Stimulated activated CD8-positive, alpha-beta memory T cell treated with anti-CD3 and anti-CD28 coated beads, Interleukin-7, amount 100 ng/mL, for 24 hours (primary cell): Measurements from ENCODE around the gene PHACTR1.

Experiments
- DNase-seq: peaks from one replicate; pipeline ENCODE4 v3.0.0-alpha.2; 2020; ENCODE audit warnings: low read depth

PHACTR1 gene

GRCh38 chr6:13072686-13073347 is 356.2 kb downstream of the PHACTR1 start:
- DNase-seq = no peak

- no peak for DNase-seq
Measured at GRCh38 chr6:13074415-13075140, 358.0 kb downstream of the PHACTR1 start.

GRCh38 chr6:13075141-13075845 is 358.7 kb downstream of the PHACTR1 start:
- DNase-seq = no peak

DNA sequence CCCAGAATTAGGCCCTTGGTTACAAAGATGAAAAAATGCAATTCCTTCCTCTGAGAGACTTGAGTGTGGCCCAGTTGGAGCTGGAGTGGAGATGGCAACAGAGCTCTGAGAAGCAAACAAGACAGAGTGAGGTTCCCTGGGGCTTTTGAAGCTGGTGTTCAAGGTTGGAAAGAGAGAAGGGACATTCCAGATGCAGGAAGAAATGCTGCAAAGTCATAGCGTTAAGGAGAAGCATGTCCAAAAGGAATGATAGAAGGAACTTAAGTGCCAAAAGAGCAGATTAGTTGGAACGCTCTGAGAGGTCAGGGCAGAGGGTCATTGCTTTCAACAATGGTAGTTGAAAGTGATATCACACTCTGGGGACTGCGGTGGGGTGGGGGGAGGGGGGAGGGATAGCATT is 360.0 kb downstream of the PHACTR1 start:
- no peak for DNase-seq

DNA sequence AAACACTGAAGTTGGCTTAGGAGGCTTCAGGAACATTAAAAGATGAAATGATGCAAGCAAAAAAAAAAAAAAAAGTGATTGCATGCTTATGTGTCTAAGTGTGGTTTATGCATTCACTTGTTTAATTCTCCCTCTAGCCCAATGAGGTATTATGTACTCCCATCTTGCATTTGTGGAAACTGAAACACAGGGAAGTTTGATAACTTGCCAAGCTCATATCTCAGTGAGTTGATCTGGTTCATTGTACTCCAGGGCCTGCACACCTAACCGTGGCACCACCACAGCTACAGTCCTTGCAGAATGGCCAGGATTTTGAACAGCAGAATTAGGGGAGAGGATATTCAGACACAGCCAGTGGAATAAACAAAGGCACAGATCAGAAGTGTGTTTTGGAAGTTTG is 360.6 kb downstream of the PHACTR1 start:
- DNase-seq = no peak

GRCh38 chr6:13079096-13079723 is 362.6 kb downstream of the PHACTR1 start:
- no peak for DNase-seq

GRCh38 chr6:13080462-13081188 is 364.1 kb downstream of the PHACTR1 start:
- DNase-seq = no peak

- DNase-seq = no peak
Measured at GRCh38 chr6:13081189-13081563, 364.6 kb downstream of the PHACTR1 start.

GRCh38 chr6:13089296-13089994 is 372.9 kb downstream of the PHACTR1 start:
- no peak for DNase-seq

DNA sequence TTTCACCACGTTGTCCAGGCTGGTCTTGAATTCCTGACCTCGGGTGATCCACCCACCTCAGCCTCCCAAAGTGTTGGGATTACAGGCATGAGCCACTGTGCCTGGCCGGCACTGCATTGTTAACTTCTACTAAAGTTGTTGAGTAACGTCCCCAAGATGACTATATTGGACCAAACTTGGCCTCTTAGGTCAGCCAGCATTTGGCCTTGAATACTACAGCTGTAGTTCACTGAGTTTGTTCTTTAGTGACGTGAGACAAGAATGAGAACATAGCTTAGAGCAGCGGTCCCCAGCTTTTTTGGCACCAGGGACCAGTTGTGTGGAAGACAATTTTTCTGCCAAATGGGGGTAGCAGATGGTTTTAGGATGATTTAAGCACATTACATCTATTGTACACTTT is 374.6 kb downstream of the PHACTR1 start:
- DNase-seq = no peak

DNA sequence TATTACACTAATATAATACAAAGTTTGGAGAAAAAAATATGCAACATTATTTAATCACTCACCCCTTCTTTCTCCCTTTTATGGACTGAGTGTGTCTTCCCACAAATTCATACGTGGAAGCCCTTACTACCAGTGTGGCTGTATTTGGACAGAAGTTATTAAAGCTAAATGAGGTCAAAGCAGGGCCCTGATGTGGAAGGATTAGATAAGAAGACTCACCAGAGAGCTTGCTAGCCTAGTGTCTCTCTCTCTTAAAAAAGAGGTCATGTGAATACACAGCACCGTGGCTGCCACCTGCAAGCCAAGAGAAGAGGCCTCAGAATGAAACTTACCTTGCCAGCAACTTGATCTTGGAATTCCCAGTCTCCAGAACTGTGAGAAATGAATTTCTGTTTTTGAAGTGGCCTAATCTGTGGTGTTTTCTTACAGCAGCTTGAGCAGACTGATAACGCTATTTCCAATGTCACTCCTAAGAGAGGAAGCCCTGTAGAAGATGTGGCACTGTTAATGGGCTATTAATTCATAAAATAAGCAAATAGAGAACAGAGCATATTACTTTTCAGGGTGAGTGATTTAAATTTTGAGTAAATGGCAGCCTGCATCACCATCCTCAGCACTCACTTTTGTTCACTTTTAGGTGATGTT is 378.3 kb downstream of the PHACTR1 start:
- DNase-seq = no peak

DNA sequence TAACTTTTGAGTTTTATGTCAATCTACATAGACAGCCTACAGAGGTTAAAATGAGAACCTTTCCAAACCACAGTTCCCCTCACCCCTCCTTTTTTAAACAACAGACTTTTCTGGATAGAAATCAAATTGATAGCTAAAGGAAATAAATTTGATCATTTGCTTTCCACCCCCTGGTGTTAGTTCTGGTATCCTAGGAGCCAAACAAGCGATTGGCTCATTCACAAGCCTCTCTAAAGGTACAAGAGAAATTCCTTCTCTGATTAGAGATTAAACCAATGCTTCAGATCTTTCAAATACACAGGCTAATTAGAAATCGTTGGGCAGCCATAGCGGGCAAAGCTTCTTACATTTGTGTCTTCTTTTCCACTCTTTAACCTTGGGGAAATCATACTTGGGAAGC is 379.5 kb downstream of the PHACTR1 start:
- DNase-seq = no peak

DNA sequence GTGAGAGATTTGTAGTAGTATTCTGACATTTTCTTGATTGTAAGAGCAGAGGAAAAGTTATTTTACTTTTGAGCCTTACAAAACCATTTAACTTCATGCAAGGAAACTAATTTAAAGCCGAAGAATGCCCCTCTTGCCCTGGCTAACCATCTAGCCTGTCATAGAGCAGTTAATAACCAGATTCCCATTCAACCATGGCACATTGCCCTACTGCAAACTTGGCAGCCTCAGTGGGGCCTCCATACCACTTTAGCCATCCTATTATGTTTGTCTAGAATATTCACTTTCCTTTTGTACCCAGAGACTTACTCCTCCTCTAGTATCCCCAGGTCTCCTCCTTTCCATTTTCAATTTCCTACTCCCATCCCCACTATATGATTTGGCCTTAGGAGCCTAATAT is 380.9 kb downstream of the PHACTR1 start:
- no peak for DNase-seq

GRCh38 chr6:13098006-13098405 is 381.4 kb downstream of the PHACTR1 start:
- DNase-seq = no peak

- no peak for DNase-seq
Measured at GRCh38 chr6:13098793-13099570, 382.4 kb downstream of the PHACTR1 start.

- no peak for DNase-seq
Measured at GRCh38 chr6:13099771-13100170, 383.2 kb downstream of the PHACTR1 start.

DNA sequence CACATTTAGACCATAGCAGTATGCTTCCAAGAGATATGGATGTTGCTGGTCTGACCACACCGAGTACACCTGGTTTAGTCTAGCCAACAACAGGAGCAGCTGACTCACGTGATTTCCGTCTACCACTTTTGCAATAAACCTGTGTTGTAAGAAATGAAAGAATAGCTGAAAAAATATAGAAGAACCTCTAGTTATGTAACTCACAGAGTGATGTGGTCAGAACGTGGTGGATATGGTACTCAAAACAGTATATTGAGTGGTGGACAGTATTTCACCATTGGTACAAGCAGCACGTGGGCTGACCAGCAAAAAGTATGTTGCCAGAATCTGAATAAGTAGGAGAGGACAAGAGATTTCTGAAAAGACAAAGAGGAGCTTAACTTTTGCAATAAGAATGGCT is 384.8 kb downstream of the PHACTR1 start:
- no peak for DNase-seq

DNA sequence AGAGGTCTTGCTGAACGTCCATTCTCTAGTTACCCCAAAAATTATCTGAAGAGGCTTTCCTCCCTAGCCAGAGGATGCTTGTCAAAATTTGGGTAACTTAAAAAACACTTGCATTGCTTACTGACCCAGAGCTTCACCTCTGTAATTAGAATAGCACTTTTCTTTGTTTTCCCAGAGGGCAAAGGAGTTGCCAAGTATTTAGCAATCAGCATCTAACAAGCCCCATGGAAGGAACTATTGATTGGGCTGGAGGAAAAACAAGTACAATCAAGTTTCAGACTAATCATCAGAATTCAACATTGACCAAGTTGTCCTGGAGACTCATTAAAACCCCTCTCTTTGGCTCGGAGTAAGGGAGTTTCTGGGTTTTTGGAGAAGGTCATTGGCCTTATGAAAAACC is 385.4 kb downstream of the PHACTR1 start:
- no peak for DNase-seq

DNA sequence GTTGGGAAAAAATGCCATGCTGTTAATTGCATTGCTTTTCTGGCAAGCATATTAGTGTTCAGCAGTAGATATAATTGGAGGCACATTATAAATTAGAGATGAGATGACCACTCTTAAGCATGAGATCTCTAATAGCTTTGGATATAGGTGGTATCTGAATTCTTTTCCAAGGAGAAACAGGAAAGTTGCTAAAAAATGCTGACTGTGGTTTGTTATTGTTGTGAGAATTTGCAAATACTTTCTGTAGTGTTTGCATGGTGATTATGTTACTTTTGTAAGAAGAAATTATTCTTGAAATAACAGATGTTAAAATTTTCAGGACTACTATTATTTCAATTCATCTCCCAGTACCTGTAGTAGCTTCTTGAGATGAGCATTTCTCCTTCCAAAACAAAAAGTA is 386.6 kb downstream of the PHACTR1 start:
- DNase-seq = no peak

GRCh38 chr6:13105139-13105538 is 388.6 kb downstream of the PHACTR1 start:
- DNase-seq = no peak
